HG03139 (cell line): Measurements from ENCODE around the gene NUAK1.

Source experiments
- ATAC-seq: cut with Tn5 transposase; IDR thresholded peaks from one replicate; pipeline ENCODE4 v1.9.1; 2021; ENCODE audit not compliant: unreplicated experiment

Gene NUAK1

DNA sequence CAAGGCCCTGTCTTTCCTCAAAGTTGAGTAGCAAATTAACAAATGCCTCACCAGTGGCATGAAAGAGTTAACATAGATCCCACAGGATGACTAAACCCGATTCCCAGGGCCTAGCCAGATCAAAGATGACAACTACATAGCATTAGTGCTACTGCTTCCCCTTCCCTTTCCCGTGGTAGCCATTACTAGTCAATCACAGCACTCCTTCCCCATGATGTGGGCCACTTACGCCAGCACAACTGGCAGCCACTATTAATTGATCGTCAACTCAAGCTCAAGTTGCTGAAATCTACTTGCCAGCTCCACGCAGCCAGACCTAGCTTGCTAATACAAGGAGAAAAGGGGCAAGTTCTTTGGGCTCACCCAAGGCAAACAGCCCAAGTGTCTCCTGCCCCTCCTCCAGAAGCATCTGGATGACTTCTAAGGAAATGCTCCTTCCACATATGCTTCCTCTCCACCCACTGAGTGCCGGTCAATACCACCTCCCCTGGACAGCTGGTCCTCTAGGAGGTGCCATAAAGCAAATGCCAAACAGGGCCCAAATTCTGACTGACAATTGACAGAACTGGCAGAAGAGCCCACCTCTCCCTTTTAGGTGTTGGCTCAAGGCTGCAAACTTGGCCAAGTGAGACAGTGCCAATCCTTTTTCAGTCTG, 72.6 kb downstream of the NUAK1 start:
- ATAC-seq = no peak

DNA sequence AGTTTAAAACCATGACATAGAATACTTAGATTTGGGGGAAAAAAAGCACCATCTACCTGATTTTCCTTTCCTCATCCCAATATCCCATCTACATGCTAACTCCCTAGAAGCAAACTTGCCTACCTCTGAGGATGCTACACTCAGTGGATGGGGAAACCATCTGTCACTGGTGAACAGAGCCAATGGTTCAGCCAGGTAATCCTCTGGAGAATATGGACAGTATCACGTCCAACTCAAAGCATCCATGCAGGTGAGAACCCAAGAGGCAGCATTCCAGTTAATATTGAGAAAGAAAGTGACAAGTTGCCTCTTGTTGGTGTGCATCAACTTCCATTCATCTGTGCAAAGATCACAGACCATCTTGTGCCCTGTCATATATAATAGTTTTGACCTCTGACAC, 73.2 kb downstream of the NUAK1 start:
- ATAC-seq = no peak

DNA sequence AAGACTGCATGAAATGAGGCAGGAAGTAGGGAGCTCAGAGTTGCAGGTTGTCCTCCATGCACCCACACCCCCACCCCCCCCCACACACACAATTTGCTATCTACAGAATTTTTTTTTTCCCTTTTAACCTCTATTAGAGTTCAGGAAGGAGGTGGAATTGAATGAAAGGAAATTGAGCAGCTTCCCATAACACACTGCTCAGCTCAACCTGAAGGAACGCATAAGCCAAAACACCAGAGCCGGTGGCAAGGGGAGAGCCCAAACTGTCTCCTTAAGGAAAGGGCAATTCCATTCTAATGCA, 74.1 kb downstream of the NUAK1 start:
- ATAC-seq = no peak

DNA sequence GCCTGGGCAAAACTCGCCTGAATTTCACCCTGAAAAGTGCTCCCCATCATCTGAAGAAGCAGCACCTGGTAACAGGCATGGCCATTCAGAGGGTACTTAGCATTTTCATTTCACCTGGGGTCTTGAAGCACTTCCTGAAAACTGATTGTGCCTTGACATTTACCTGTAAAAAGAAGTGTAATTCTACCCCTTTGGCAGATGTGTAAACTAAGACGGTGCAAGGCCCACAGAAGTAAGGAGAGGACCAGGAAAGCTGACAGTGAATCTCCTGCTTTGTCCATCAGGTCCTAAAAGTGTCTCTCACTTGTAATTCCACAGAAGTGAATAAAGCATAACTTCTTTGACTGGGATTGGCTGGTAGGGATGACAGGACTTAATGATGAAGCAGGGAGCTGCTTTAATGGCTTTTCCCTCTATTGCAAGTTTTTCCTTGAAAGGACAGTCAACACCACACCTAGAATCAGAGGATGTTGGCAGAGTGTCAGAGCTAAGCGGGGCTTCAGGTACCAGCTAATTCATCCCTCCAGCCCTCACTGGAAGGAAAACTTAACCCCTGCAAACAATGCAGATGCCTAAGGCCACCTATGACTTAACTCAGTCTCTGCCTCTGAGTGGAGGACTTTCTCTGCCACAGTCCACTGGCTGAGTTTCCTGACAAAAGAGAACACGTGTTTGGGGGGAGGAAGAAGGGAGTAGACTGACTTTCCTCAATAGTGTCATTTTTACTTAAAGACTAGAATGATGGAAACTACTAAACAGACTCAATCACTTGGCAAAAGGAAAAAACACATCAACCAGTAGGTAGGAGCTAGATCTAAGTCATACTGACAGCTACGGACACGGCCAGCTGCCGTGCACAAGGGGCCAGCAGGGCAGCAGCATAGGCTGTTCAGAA, 74.7 kb downstream of the NUAK1 start:
- ATAC-seq = no peak

DNA sequence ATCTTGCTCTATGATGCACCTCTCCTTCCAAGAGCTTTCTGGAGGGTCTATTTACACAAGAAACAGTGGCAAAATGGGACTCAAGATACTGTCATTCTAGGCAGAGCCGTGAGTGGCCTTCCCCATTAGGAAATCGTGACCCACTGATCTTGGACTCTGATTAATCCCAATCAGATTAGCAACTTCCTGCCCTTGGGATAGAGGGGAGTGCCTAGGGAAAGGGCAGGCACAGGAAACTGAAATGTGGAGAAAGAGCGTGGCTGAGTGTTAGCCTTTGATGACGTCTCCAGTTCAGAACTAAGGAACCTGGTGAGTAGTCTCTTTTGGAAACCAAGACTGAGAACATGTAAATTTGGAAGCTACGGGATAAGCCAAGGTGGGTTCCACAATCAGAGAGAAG, 76.1 kb downstream of the NUAK1 start:
- ATAC-seq = no peak

DNA sequence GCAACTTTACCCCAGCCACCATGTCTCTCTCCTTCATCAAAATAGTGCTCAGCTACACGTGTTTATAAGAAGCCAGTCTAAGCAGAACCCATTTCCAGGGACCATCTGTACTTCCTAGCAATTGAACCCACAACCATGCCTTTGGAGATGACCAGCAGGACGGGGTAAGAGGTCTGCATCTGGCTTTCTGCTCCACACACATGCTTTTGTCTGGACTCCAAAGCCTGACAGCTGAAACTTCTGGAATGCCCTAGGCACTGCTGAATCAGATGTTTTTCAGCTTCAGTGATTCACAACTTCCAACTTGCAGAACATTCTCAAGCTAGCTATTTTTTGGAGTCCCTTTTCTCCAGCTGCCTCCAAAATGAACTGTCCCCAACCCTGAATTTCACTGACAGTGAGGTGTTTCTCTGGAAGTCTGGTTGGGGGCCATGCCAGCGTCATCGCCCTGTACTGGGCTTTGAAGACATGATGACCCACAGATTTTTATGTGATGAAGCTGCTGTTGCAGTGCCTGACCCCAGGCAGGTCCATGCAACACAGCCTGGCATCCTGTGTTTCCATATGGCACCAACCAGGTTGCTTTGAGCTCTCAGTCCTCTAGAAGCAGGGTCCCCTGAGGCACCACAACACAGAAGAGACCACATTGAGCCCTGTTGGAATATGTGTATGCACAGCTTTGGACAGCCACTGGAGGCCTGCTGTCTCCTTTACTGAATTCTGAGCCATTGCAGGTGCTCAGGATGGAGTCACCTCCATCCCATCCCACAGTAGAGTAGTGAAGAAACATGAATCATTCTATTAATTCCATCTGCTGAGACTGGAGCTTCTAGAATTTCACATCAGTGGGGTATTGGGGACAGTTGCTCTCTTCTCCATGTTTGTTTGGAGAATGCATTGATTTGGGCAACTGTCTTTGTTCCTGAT, 80.2 kb downstream of the NUAK1 start:
- ATAC-seq = no peak

DNA sequence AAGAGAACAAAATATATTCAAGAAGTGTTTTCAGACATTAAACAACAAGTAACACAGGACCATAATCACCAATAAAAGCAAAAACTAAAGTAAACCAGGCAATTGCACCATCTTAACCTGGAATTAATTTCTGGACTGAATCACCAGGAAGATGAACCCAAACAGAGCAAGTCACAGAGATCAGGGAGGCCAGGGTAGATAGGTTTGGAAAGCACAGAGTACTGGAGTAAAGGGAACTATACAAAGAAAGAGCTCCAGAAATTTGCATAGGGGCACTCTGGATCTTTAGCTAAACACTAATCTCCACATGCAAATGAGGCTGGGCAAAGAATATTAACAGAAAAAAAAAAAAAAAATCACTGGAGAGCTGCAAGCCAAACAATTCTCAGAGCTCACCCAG, 84.7 kb downstream of the NUAK1 start:
- no peak for ATAC-seq

DNA sequence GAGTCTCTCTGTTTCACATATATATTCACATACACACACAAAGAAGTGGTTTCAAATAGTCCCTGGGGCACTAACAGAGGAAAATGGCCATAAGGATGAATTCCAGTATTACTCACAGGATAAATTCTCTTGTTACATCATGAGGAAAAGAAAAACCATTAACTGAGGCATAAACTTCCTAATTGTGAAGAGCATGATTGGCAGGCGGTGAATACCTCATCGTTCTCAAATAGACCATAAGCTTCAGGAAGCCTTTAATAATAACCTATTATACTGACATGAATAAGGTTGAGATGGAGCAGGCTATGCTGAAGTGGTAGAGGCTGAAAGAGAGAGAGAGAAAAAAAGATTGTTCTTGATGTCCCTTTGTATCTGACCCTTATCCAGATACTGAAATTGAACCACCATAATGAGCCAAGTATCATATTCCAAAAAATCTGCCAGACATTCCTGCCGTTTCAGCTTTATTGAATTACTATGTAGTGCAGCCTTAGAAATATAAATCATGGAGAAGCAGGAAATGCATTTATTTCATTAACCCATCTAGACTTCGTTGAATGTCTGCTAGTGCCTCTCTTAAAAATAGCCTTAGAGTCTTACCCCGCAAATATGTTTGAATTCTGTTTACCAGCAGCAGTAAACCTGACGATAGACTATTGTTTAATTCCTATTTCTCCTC, 86.8 kb downstream of the NUAK1 start:
- no peak for ATAC-seq

DNA sequence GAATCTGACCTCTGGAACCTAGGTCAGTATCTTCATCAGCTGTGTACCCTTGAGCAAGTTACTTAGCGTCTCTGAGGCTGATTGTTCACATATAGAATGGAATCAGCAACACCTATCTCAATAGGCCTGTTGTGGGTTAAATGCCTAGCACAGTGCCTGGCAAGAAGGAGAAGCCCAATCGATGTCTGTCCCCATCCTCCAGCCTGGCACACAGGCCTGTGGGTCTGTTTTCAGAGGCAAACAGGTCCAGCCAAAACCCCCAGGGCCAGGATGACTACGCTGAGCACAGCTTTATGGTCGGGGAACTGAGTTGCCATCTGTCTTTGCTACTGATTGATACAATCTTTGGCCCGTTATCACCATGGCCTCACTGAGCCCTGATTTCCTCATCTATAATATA, 89.2 kb downstream of the NUAK1 start:
- no peak for ATAC-seq

DNA sequence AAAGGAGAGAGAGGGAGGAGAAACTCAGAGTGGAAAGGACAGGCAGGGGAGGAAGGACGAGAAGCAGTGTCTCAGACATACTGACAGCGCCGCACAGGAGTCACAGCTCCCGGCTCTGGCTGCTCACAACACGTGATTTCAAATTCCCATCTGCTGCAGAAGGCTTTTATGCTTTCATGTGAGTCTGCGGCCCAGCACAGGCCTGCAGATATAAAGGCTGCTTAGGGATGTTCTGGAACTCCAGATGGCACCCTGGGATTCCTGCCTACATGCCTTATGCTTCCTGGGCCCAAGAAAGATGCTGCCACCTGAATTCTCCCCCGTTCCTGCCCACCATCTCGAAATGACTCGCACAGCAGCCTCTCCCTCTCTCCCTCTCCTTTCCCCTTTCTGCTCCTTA, 89.6 kb downstream of the NUAK1 start:
- ATAC-seq = no peak

DNA sequence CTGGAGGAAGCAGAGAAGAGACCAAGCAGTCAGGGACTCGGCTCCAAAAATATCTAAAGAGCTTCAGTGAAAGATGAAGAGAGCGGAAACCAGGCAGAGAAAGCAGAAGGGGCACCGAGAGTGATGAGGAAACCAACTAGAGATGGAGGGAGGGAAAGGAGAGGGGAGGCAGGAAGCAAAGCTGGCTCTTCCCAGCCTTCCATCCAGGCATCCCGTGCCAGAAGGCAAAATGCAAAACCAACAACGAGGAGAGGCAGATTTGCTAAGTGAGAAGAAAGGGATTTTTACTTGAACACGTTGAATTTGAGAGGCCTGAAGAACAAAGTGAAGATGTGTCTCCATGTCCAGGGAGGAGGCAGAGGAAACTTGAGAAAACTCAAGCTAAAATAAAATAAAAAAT, 90.1 kb downstream of the NUAK1 start:
- no peak for ATAC-seq

DNA sequence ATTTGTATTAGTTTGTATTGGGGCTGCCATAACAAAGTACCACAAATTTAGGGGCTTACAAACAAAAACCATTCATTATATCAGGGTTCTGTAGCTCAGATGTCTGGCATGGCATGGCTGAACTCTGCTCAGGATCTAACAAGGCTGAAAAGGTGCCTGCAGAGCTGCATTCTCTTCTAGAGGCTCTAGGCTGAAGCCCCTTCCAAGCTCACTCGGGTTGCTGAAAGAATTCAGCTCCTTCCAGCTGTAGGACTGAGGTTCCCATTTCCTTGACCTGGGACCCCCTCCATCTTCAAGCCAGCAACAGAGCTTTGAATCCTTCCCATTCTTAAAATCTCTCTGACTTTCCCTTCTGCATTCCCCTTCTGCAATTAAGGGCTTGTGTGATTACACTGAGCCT, 90.7 kb downstream of the NUAK1 start:
- no peak for ATAC-seq

DNA sequence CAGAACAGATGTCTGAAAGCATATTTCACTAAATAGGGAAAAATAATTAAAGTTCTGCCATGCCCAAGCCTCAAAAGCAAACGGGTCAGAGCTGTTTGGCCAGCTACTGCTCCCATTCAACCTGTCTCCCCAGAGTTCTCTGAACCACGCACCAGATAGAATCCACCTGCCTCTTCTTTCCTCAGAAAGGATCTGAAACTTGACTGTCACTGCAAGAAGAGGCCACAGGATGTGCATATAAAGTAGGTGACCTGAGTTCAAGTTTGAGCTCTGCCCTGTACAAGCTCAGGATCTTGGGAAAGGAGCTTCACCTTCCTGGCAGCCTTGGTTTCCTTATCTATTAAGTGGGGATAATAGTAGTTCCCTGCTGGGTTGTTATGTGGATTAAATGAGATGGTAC, 91.8 kb downstream of the NUAK1 start:
- no peak for ATAC-seq

DNA sequence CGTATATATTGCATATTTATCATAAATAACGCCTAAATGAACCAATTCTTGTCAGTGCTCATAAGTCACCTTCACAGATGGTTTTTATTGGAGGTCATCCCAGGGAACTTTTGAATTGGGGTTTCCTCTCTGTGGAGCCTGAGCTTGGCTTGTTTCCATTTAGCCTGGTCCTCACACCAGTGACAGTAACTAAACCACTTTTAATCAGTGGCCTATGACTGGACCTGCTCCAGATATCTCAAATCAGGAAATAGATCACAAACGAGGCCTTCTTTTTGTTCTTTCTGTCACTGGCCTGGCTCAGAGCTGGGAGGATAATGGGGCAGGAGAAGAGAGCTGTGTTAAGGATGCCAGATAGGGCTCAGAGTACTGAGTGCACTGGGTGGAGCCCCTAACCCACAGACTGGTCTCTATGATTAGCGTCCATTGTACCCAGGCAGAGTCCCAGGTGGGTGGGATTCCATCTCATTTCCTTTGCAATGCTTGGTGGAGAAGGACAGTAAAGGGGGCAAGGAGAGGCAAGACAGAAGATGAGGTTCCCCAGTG, 92.4 kb downstream of the NUAK1 start:
- no peak for ATAC-seq

DNA sequence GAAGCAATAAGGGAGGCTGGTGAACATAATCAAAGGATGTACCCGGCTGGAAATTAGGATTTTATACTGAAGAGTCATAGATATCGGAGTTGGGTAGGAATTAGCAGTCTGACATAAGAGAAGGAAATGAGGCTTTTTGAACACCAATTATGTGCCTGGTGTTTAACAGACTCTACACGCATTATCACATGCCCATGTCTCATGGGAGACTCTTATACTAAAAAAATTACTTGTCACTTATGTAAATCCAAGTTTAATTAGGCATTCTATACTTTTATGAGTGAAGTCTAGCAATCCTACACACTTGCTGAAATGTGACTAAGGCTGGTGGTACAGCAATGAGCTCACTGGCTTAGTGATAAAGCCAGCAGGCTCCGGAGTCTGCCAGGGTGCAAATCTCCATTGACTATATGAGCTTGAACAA, 93.5 kb downstream of the NUAK1 start:
- ATAC-seq = no peak

DNA sequence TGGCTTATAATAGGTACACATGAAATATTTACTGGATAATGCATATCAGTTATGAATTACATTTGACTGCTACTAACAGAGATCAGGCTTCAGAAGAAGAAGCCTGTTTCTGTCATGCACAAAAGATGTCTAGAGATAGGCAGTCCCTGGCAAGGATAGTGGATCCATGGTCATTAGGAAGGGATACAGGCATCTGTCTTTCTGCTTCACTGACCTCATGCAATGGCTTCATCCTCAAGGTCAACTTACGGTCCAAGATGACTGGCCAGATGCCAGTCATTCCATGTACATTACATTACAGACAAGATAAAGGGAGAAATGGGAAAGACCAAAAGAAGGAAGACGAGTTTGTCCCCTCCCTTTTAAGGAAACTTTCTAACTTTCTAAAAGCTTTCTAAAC, 94.0 kb downstream of the NUAK1 start:
- ATAC-seq = no peak

DNA sequence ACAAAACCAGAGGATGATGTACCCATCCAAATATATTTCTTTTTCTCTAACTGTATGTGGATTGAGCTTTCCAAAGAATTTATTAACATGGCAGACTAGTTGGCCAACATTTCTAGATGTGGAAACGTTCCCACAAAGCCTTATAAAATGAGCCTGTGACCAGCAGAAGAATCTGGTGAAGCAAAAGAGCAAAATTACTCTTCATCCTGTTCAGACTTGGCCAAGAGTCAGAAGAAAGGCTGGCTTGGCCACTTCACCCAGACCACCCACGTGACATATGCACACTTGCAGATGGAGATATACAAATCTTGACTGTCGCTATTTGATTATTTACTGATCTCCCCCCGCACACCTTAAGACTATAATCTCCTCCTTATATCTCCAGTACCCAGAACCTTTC, 96.7 kb downstream of the NUAK1 start:
- no peak for ATAC-seq

DNA sequence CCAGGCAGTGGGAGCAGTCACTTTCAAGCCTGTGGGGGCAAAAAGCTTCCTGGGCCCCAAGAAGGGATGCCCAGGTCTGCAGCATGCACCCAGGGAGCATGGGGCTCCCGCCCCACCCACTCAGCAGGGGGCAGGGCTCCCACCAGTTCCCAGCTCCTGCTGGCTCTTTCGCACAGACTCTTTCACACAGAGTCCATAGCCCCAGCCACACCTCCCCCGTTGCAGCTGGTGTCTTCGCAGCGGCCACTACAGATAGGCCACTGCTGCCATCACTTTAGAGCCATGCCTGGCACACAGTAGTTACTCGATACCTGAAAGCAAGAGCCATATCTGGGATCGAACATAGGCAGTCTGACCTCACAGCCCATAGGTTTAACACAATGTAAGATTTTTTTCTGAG, 98.2 kb downstream of the NUAK1 start:
- no peak for ATAC-seq

DNA sequence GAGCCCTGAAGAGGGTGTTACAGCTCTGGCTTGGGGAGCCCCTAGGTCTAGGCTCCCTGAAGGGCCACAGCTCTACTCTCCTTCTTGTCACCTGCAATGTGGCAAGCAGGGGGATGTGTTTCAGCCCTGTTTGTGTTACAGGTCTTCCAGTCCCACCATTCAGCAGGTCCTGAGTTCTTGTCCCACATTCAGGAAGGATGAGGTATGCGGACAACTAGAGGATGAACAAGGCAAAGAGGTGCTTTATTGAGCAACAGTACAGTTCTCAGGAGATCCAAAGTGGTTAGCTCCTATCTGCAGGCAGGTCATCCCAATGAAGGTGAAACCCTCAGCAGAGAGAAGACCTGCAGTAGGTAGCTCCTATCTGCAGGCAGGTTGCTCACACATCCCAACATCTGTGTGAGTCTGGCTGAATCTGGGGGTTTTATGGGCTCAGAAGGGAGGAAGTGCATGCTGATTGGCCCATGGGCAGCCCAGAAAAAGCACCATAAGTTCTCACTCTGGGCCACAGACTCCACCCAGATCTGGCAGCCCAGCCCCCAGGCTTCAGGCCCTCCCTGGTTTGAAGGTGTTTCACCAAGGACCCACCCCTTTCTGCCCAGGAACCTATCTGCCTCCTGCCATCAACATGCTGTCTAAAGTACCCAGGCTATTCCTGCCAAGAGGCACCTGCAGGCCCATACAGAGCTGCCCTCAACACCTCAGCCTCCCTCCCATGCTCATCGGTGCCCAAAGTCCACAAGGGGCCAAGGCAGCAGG, 98.9 kb downstream of the NUAK1 start:
- no peak for ATAC-seq

DNA sequence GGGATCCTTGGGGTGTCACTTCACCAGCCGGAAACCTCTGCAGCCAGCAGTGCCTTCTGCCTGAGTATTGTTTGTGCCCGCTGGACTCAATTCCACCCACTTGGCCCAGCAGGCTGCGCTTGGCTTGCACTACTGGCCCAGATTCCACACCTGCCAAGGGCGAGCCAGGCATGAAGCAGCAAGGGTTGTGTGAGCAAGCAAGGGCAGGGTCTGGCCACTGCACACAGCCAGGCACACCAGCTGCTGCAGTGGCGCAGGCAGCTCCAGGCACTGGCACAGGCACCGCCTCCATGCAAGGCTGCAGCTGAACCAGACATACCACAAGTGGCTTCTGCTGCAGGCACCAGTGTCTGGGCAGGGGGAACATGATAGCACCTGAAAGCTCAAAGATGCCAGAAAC, 99.5 kb downstream of the NUAK1 start:
- no peak for ATAC-seq
